ENCODE results near the gene PRKAB1.
"Not testable (repeated sequence)": the region's sequence is repeated elsewhere in the genome, so short reads cannot be mapped to it uniquely, and the experiment has no call there.

The PRKAB1 gene

GRCh38 chr12:119634743-119635142 lies 33.2 kb upstream of the PRKAB1 start:
- no peak overlapping the region for H3K4me3 ChIP-seq (ENCODE audit: low read length)
- no peaks in the 10 kb centered on the region for H3K4me1 ChIP-seq (ENCODE audit: control insufficient read depth, insufficient read depth, low read length)
- no peak overlapping the region for H3K9ac ChIP-seq (ENCODE audit: low read length)
- H3K9me3 ChIP-seq (ENCODE audit: control insufficient read depth, low read length): no peaks in the 10 kb centered on the region
- DNase-seq (ENCODE audit: low read depth): no peak
- no peaks in the 10 kb centered on the region for H3K36me3 ChIP-seq (ENCODE audit: control insufficient read depth, insufficient read depth, low read length, severe bottlenecking)
- H3K27me3 ChIP-seq (replicated peaks; ENCODE audit: control insufficient read depth, insufficient read depth, low read length): peaks cover 7% of the 10 kb centered on the region

GRCh38 chr12:119642986-119643385 lies 24.9 kb upstream of the PRKAB1 start:
- Histone ChIP-seq H3K27me3 (replicated peaks; ENCODE audit: control insufficient read depth, insufficient read depth, low read length) (peaks cover 5% of the 10 kb centered on the region), H3K4me3 (ENCODE audit: low read length) (no peak overlapping the region), H3K9ac (ENCODE audit: low read length) (no peak overlapping the region), H3K4me1 (ENCODE audit: control insufficient read depth, insufficient read depth, low read length) (no peaks in the 10 kb centered on the region), H3K36me3 (ENCODE audit: control insufficient read depth, insufficient read depth, low read length, severe bottlenecking) (no peaks in the 10 kb centered on the region), H3K9me3 (ENCODE audit: control insufficient read depth, low read length) (no peaks in the 10 kb centered on the region)
- DNase-seq (ENCODE audit: low read depth): no peak

DNA sequence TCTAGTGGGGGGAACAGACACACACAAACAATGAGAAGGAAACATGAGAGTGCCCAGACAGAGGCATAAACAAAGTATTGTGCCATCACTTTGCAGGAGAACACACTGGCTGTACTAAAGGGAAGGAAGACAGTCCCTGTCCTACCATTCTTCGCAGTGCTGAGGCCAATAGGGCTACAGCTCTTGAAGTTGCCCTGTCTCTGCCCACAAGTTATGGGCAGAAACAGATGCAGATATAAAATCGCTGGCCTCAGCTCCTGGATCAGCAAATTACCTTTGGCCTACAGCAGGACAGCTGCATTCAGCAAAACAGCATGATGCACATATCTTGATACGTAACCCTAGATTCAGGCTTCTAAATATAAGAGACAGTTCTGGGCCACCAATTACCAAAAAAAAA lies 23.0 kb upstream of the PRKAB1 start:
- Histone ChIP-seq H3K36me3 (ENCODE audit: control insufficient read depth, insufficient read depth, low read length, severe bottlenecking) (no peaks in the 10 kb centered on the region), H3K9me3 (ENCODE audit: control insufficient read depth, low read length) (no peaks in the 10 kb centered on the region), H3K4me1 (ENCODE audit: control insufficient read depth, insufficient read depth, low read length) (no peaks in the 10 kb centered on the region), H3K9ac (ENCODE audit: low read length) (no peak overlapping the region), H3K4me3 (ENCODE audit: low read length) (no peak overlapping the region), H3K27me3 (replicated peaks; ENCODE audit: control insufficient read depth, insufficient read depth, low read length) (peaks cover 6% of the 10 kb centered on the region)
- no peak for DNase-seq (ENCODE audit: low read depth)

GRCh38 chr12:119645535-119646059 lies 22.3 kb upstream of the PRKAB1 start:
- no peak for DNase-seq (ENCODE audit: low read depth)
- Histone ChIP-seq H3K36me3 (ENCODE audit: control insufficient read depth, insufficient read depth, low read length, severe bottlenecking) (no peaks in the 10 kb centered on the region), H3K9me3 (ENCODE audit: control insufficient read depth, low read length) (no peaks in the 10 kb centered on the region), H3K4me3 (ENCODE audit: low read length) (no peak overlapping the region), H3K9ac (ENCODE audit: low read length) (no peak overlapping the region), H3K27me3 (replicated peaks; ENCODE audit: control insufficient read depth, insufficient read depth, low read length) (peaks cover 6% of the 10 kb centered on the region), H3K4me1 (ENCODE audit: control insufficient read depth, insufficient read depth, low read length) (no peaks in the 10 kb centered on the region)

DNA sequence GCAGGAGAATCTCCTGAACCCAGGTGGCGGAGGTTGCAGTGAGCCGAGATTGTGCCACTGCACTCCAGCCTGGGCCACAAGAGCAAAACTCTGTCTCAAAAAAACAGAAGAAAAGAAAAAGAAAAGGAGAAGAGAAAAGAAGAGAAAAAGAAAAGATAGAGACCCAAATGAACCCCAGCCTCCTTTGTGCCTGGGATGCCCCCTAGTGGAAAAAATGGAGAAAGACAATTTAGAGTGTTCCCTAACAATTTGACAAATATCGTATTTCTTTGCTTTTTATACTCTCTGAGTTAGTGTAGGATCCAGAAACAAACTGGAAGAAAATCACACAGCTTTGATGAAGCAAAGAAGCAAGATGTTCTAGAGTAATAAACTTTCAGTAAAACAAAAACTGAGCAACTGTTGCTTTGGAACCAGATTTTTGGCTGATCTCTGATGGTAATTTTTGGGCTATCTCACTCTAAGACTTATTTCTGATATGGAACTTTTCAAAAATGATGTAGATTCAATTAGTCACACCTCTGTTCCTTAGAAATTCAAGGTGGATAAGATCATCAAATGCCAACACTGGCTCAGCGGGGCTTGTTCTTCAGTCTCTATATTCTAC lies 18.6 kb upstream of the PRKAB1 start:
- Histone ChIP-seq H3K9ac (ENCODE audit: low read length) (no peak overlapping the region), H3K27me3 (replicated peaks; ENCODE audit: control insufficient read depth, insufficient read depth, low read length) (peaks cover 6% of the 10 kb centered on the region), H3K9me3 (ENCODE audit: control insufficient read depth, low read length) (peaks cover 14% of the 10 kb centered on the region), H3K4me1 (ENCODE audit: control insufficient read depth, insufficient read depth, low read length) (no peaks in the 10 kb centered on the region), H3K4me3 (ENCODE audit: low read length) (no peak overlapping the region), H3K36me3 (ENCODE audit: control insufficient read depth, insufficient read depth, low read length, severe bottlenecking) (no peaks in the 10 kb centered on the region)
- DNase-seq (ENCODE audit: low read depth): peak; percentile 10

GRCh38 chr12:119652665-119653064 lies 15.3 kb upstream of the PRKAB1 start:
- H3K4me1 ChIP-seq (ENCODE audit: control insufficient read depth, insufficient read depth, low read length): no peaks in the 10 kb centered on the region
- no peak overlapping the region for H3K9ac ChIP-seq (ENCODE audit: low read length)
- DNase-seq (ENCODE audit: low read depth): no peak
- no peaks in the 10 kb centered on the region for H3K36me3 ChIP-seq (ENCODE audit: control insufficient read depth, insufficient read depth, low read length, severe bottlenecking)
- peaks cover 3% of the 10 kb centered on the region for H3K27me3 ChIP-seq (replicated peaks; ENCODE audit: control insufficient read depth, insufficient read depth, low read length)
- peaks cover 15% of the 10 kb centered on the region for H3K9me3 ChIP-seq (ENCODE audit: control insufficient read depth, low read length)
- H3K4me3 ChIP-seq (ENCODE audit: low read length): no peak overlapping the region

GRCh38 chr12:119657001-119657400 lies 10.9 kb upstream of the PRKAB1 start:
- peaks cover 15% of the 10 kb centered on the region for H3K9me3 ChIP-seq (ENCODE audit: control insufficient read depth, low read length)
- H3K4me1 ChIP-seq (ENCODE audit: control insufficient read depth, insufficient read depth, low read length); H3K36me3 ChIP-seq (ENCODE audit: control insufficient read depth, insufficient read depth, low read length, severe bottlenecking); H3K9ac ChIP-seq (ENCODE audit: low read length); H3K4me3 ChIP-seq (ENCODE audit: low read length); H3K27me3 ChIP-seq (replicated peaks; ENCODE audit: control insufficient read depth, insufficient read depth, low read length); DNase-seq (ENCODE audit: low read depth): not testable (repeated sequence)

DNA sequence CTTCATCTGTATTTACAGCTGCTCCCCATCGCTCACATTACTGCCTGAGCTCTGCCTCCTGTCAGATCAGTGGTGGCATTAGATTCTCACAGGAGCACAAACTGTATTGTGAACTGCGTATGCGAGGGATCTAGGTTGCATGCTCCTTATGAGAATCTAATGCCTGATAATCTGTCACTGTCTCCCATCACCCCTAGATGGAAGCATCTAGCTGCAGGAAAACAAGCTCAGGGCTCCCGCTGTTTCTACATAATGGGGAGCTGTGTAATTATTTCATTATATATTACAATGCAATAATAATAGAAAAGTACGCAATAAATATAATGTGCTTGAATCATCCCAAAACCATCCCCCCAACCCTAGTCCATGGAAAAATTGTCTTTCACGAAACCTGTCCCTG lies 9.8 kb upstream of the PRKAB1 start:
- not testable (repeated sequence) for H3K4me3 ChIP-seq (ENCODE audit: low read length); DNase-seq (ENCODE audit: low read depth); H3K27me3 ChIP-seq (replicated peaks; ENCODE audit: control insufficient read depth, insufficient read depth, low read length); H3K9ac ChIP-seq (ENCODE audit: low read length); H3K36me3 ChIP-seq (ENCODE audit: control insufficient read depth, insufficient read depth, low read length, severe bottlenecking); H3K9me3 ChIP-seq (ENCODE audit: control insufficient read depth, low read length); H3K4me1 ChIP-seq (ENCODE audit: control insufficient read depth, insufficient read depth, low read length)

DNA sequence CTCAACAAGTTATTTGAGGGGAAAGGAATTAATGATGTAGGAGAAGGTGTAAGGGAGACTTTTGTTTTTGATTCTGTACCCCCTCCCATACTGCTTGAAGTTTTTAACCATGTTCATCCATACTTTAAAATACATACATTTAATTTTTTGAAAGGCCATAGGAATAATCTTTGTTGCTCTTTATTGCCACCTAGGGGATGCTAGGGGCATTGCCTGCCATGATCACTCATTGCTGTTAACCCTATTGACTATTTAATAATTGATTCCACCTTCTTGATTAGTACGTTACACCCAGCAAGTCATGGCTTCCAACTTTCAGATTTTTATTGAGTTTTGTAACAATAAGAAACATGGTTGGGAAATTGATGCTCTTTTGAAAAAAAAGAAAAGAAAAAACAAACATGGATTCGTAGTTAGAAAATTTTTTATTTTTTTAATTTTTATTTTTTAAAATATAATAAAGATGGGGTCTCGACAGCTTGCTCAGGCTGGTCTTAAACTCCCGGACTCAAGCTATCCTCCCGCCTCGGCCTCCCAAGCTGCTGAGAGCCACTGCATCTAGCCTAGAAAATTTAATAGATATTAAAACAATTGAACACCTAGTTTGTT lies 8.5 kb upstream of the PRKAB1 start:
- Histone ChIP-seq H3K36me3 (ENCODE audit: control insufficient read depth, insufficient read depth, low read length, severe bottlenecking) (no peaks in the 10 kb centered on the region), H3K9me3 (ENCODE audit: control insufficient read depth, low read length) (peaks cover under 1% of the 10 kb centered on the region), H3K4me1 (ENCODE audit: control insufficient read depth, insufficient read depth, low read length) (no peaks in the 10 kb centered on the region), H3K4me3 (ENCODE audit: low read length) (no peak overlapping the region), H3K27me3 (replicated peaks; ENCODE audit: control insufficient read depth, insufficient read depth, low read length) (no peaks in the 10 kb centered on the region), H3K9ac (ENCODE audit: low read length) (no peak overlapping the region)
- DNase-seq (ENCODE audit: low read depth): peak; percentile 71

GRCh38 chr12:119660076-119660475 lies 7.9 kb upstream of the PRKAB1 start:
- no peaks in the 10 kb centered on the region for H3K9me3 ChIP-seq (ENCODE audit: control insufficient read depth, low read length)
- no peak overlapping the region for H3K4me3 ChIP-seq (ENCODE audit: low read length)
- no peaks in the 10 kb centered on the region for H3K36me3 ChIP-seq (ENCODE audit: control insufficient read depth, insufficient read depth, low read length, severe bottlenecking)
- H3K9ac ChIP-seq (ENCODE audit: low read length): no peak overlapping the region
- DNase-seq (ENCODE audit: low read depth): no peak
- no peaks in the 10 kb centered on the region for H3K4me1 ChIP-seq (ENCODE audit: control insufficient read depth, insufficient read depth, low read length)
- H3K27me3 ChIP-seq (replicated peaks; ENCODE audit: control insufficient read depth, insufficient read depth, low read length): no peaks in the 10 kb centered on the region

- Histone ChIP-seq H3K4me3 (ENCODE audit: low read length) (no peak overlapping the region), H3K27me3 (replicated peaks; ENCODE audit: control insufficient read depth, insufficient read depth, low read length) (no peaks in the 10 kb centered on the region), H3K9ac (ENCODE audit: low read length) (no peak overlapping the region), H3K36me3 (ENCODE audit: control insufficient read depth, insufficient read depth, low read length, severe bottlenecking) (no peaks in the 10 kb centered on the region), H3K9me3 (ENCODE audit: control insufficient read depth, low read length) (no peaks in the 10 kb centered on the region), H3K4me1 (ENCODE audit: control insufficient read depth, insufficient read depth, low read length) (peaks cover 1% of the 10 kb centered on the region)
- DNase-seq (ENCODE audit: low read depth): no peak
Measured at GRCh38 chr12:119661882-119662281, 6.1 kb upstream of the PRKAB1 start.

DNA sequence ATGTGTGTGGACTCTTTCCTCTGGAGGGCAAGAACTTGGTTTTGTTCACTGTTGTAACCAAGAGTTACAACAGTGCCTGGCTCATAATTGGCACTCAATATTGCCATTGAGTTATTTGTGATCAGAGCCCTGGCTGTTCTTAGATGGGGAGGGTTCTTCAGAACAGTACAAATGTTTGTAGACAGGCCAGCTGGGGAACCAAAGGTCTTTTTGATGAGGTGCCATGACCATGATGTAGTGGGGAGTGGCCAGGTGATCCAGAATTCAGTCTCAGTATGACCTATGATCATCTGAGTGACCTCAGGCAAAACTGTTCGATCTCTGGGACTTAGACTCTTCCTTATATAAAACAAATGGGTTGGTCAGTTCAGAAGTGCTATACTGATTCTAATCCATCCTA lies 3.3 kb upstream of the PRKAB1 start:
- no peaks in the 10 kb centered on the region for H3K9me3 ChIP-seq (ENCODE audit: control insufficient read depth, low read length)
- no peaks in the 10 kb centered on the region for H3K27me3 ChIP-seq (replicated peaks; ENCODE audit: control insufficient read depth, insufficient read depth, low read length)
- DNase-seq (ENCODE audit: low read depth): no peak

More for the DNA sequence above, 3.3 kb upstream of the PRKAB1 start:
- Histone ChIP-seq H3K4me1 (ENCODE audit: control insufficient read depth, insufficient read depth, low read length) (peaks cover 14% of the 10 kb centered on the region), H3K9ac (ENCODE audit: low read length) (no peak overlapping the region), H3K36me3 (ENCODE audit: control insufficient read depth, insufficient read depth, low read length, severe bottlenecking) (no peaks in the 10 kb centered on the region), H3K4me3 (ENCODE audit: low read length) (no peak overlapping the region)

Data from adipocyte (in vitro differentiated cells).